DMS53 (cell line): Measurements from ENCODE around the gene NOTCH1.

ENCODE experiments used
- DNase-seq: peaks from one replicate; lab custom pipeline; 2025; lab: John Stamatoyannopoulos, UW

Gene NOTCH1

GRCh38 chr9:136499935-136500910 is 45.6 kb downstream of the NOTCH1 start:
- DNase-seq: no peak

- DNase-seq: no peak
Measured at GRCh38 chr9:136499071-136499934, 46.5 kb downstream of the NOTCH1 start.

GRCh38 chr9:136497916-136498695 is 47.7 kb downstream of the NOTCH1 start:
- DNase-seq: no peak

- no peak for DNase-seq
Measured at GRCh38 chr9:136496801-136497620, 48.8 kb downstream of the NOTCH1 start.

- DNase-seq: no peak
Measured at GRCh38 chr9:136496181-136496580, 49.7 kb downstream of the NOTCH1 start.

- no peak for DNase-seq
Measured at GRCh38 chr9:136495238-136495800, 50.5 kb downstream of the NOTCH1 start.

- no peak for DNase-seq
Measured at GRCh38 chr9:136494531-136495215, 51.2 kb downstream of the NOTCH1 start.

- DNase-seq: no peak
Measured at GRCh38 chr9:136494012-136494411, 51.8 kb downstream of the NOTCH1 start.

GRCh38 chr9:136493567-136493971 is 52.3 kb downstream of the NOTCH1 start:
- DNase-seq: no peak

GRCh38 chr9:136492978-136493522 is 52.8 kb downstream of the NOTCH1 start:
- DNase-seq: no peak

- DNase-seq: no peak
Measured at GRCh38 chr9:136489731-136490130, 56.1 kb downstream of the NOTCH1 start.

GRCh38 chr9:136488247-136489214 is 57.3 kb downstream of the NOTCH1 start:
- DNase-seq: peak; percentile 79

- no peak for DNase-seq
Measured at GRCh38 chr9:136487672-136488071, 58.2 kb downstream of the NOTCH1 start.

- no peak for DNase-seq
Measured at GRCh38 chr9:136486823-136487620, 58.8 kb downstream of the NOTCH1 start.

- DNase-seq: no peak
Measured at GRCh38 chr9:136486131-136486530, 59.7 kb downstream of the NOTCH1 start.

GRCh38 chr9:136485049-136486045 is 60.5 kb downstream of the NOTCH1 start:
- peak; percentile 87 for DNase-seq
